ENCODE measurements around the gene TMEM250.

GRCh38 chr9:136079211-136079915 is 39.3 kb downstream of the TMEM250 start:
- TF ChIP-seq, protein P1, sequence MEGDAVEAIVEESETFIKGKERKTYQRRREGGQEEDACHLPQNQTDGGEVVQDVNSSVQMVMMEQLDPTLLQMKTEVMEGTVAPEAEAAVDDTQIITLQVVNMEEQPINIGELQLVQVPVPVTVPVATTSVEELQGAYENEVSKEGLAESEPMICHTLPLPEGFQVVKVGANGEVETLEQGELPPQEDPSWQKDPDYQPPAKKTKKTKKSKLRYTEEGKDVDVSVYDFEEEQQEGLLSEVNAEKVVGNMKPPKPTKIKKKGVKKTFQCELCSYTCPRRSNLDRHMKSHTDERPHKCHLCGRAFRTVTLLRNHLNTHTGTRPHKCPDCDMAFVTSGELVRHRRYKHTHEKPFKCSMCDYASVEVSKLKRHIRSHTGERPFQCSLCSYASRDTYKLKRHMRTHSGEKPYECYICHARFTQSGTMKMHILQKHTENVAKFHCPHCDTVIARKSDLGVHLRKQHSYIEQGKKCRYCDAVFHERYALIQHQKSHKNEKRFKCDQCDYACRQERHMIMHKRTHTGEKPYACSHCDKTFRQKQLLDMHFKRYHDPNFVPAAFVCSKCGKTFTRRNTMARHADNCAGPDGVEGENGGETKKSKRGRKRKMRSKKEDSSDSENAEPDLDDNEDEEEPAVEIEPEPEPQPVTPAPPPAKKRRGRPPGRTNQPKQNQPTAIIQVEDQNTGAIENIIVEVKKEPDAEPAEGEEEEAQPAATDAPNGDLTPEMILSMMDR (IDR thresholded peaks at IDR 0.05): no peak
- TF ChIP-seq POLR2A (IDR thresholded peaks at IDR 0.05): no peak

All from testis (tissue), 2 donors.